Fibroblast of lung (primary cell): ENCODE results near the gene C1QTNF7. TPM values are rescaled to one million over a fixed set of nuclear protein-coding genes. Genes with fewer than 3 reads are reported as not detected.

Source experiments
- DNase-seq, 2 donors: peaks; one replicate each; pipeline versions ENCODE4 v3.0.0 to v3.0.0-alpha.2; 2010; ENCODE audit warnings: low read depth in 2 of 2
- H2AFZ ChIP-seq: 2 replicates; pipeline ENCODE4 v1.5.1; 2012; ENCODE audit warnings: low read length, control low read depth, inconsistent platforms
- H3K27ac ChIP-seq: 2 replicates; pipeline ENCODE4 v1.5.1; 2011; ENCODE audit warnings: low read length, control low read depth; ENCODE audit not compliant: insufficient read depth
- H3K27me3 ChIP-seq: 2 replicates; pipeline ENCODE4 v1.5.1; 2011; ENCODE audit warnings: mild to moderate bottlenecking, low read length; ENCODE audit not compliant: control insufficient read depth, insufficient read depth
- H3K36me3 ChIP-seq: 2 replicates; pipeline ENCODE4 v1.5.1; 2011; ENCODE audit warnings: low read length; ENCODE audit not compliant: control insufficient read depth, insufficient read depth
- H3K4me1 ChIP-seq: 2 replicates; pipeline ENCODE4 v1.5.1; 2011; ENCODE audit warnings: low read length; ENCODE audit not compliant: control insufficient read depth, insufficient read depth; ENCODE audit errors: extremely low read depth
- H3K4me2 ChIP-seq: 2 replicates; pipeline ENCODE4 v1.5.1; 2011; ENCODE audit warnings: low read length, control low read depth; ENCODE audit not compliant: insufficient read depth; ENCODE audit errors: extremely low read depth
- H3K4me3 ChIP-seq, 4 experiments: fragments of 200-600 bp in 1 of 4; sonication (generic) in 1 of 4; replicated peaks in 1 of 4; 2 replicates each; pipeline ENCODE4 v1.5.1; 2011 to 2016; ENCODE audit warnings: low read length in 4 of 4, low read depth in 3 of 4, mild to moderate bottlenecking in 3 of 4, control low read depth in 2 of 4, inconsistent platforms in 1 of 4, mixed read lengths in 1 of 4; ENCODE audit not compliant: insufficient read depth in 1 of 4; ENCODE audit errors: control extremely low read depth in 1 of 4
- H3K79me2 ChIP-seq: 2 replicates; pipeline ENCODE4 v1.5.1; 2012; ENCODE audit warnings: mild to moderate bottlenecking, low read length, inconsistent platforms; ENCODE audit not compliant: control insufficient read depth, insufficient read depth
- H3K9ac ChIP-seq: 2 replicates; pipeline ENCODE4 v1.5.1; 2011; ENCODE audit warnings: mild to moderate bottlenecking, low read length, control low read depth; ENCODE audit not compliant: insufficient read depth
- H3K9me3 ChIP-seq: 2 replicates; pipeline ENCODE4 v1.5.1; 2012; ENCODE audit warnings: low read depth, low read length; ENCODE audit not compliant: control insufficient read depth, insufficient read depth
- H4K20me1 ChIP-seq: 2 replicates; pipeline ENCODE4 v1.5.1; 2011; ENCODE audit warnings: low read length; ENCODE audit not compliant: control insufficient read depth, insufficient read depth; ENCODE audit errors: extremely low read depth
- EZH2 ChIP-seq: IDR thresholded peaks from 2 replicates; pipeline ENCODE4 v1.5.1; 2012; ENCODE audit warnings: low read length, control low read depth, mild to moderate bottlenecking; ENCODE audit errors: missing control alignments
- polyA plus RNA-seq, 2 donors: library from polyadenylated mRNA; depleted of rRNA in 1 of 2; stranded (reverse) in 1 of 2; unstranded in 1 of 2; fragments of >200 nt; gene quantifications; 2 replicates each; pipeline ENCODE4 v1.2.1, GENCODE V29; 2011 to 2012; ENCODE audit warnings: missing spikeins in 1 of 2
- total RNA-seq: library from RNA; depleted of rRNA; stranded (reverse); fragments of >200 nt; gene quantifications from 2 replicates; pipeline ENCODE4 v1.2.1, GENCODE V29; 2014
- TF ChIP-seq, protein P1 (sequence below), 2 donors: IDR thresholded peaks in 1 of 2; conservative IDR thresholded peaks in 1 of 2; 1 replicate in 1 of 2; 2 replicates in 1 of 2; pipeline ENCODE4 v1.5.1; 2011 to 2012; ENCODE audit warnings: low read length in 2 of 2, control low read depth in 1 of 2, inconsistent platforms in 1 of 2, low read depth in 1 of 2, mild to moderate bottlenecking in 1 of 2

C1QTNF7 gene
- total and polyA plus RNA-seq, 2 donors (not counting 1 experiment from before 2014, with no cell fraction given), result 3.0 to 4.9 TPM

DNA sequence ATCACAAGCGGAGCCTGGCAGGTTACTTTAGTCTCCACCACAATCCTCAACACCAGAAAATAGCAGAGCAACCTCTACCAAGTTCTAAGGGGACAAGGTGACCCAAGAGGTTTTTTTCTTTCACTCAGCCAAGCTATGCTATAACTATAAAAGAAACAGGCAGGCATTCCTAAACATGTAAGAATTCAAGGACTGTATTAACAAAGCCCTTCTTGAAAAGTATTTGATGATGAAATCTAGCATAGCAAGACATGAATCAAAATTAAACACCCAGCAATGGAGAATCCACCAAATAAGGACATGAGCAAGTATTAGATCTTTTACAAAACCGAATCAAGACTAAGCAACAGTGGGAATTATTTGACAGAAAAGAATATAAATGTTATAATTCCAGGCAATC is 25.7 kb upstream of the C1QTNF7 start:
- TF ChIP-seq EZH2, result no peak
- TF ChIP-seq, protein P1, sequence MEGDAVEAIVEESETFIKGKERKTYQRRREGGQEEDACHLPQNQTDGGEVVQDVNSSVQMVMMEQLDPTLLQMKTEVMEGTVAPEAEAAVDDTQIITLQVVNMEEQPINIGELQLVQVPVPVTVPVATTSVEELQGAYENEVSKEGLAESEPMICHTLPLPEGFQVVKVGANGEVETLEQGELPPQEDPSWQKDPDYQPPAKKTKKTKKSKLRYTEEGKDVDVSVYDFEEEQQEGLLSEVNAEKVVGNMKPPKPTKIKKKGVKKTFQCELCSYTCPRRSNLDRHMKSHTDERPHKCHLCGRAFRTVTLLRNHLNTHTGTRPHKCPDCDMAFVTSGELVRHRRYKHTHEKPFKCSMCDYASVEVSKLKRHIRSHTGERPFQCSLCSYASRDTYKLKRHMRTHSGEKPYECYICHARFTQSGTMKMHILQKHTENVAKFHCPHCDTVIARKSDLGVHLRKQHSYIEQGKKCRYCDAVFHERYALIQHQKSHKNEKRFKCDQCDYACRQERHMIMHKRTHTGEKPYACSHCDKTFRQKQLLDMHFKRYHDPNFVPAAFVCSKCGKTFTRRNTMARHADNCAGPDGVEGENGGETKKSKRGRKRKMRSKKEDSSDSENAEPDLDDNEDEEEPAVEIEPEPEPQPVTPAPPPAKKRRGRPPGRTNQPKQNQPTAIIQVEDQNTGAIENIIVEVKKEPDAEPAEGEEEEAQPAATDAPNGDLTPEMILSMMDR (conservative IDR thresholded peaks at IDR 0.05 in 1 of 2, IDR thresholded peaks at IDR 0.05 in 1 of 2; ENCODE audit: low read depth in 1 of 2, low read length in 2 of 2), result no peak
- peaks cover 11% of the 10 kb centered on the region for H3K4me1 ChIP-seq
- H3K36me3 ChIP-seq, result no peaks in the 10 kb centered on the region
- H3K27ac ChIP-seq, result peak overlapping the region; percentile 40
- H3K27me3 ChIP-seq, result no peaks in the 10 kb centered on the region
- H3K9me3 ChIP-seq, result no peaks in the 10 kb centered on the region
- H4K20me1 ChIP-seq, result no peaks in the 10 kb centered on the region
- H3K9ac ChIP-seq, result no peak overlapping the region
- no peaks in the 10 kb centered on the region for H3K79me2 ChIP-seq
- no peak overlapping the region for H2AFZ ChIP-seq
- no peak overlapping the region for H3K4me3 ChIP-seq
- DNase-seq, result peak; percentile 56 to 81
- peak overlapping the region; percentile 38 for H3K4me2 ChIP-seq

DNA sequence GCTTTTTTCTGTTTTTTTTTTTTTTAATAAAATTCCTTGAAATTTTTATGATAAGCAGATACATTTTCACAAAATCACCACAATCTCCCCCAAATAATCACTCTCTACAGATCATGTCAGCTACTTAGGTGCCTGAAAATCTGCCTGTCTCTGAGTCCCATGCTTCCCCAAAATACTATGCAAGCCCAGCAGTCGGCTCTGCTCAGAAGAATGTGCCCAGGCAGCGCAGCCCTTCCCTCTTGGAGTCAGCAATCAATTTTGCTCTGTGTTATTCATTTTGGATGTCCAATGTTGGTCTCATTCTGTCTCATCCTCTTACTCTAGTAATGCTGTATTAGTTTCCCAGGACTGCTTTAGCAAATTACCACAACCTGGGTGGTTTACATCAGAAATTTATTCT is 24.9 kb upstream of the C1QTNF7 start:
- Histone ChIP-seq H3K4me3 (no peak overlapping the region), H3K9me3 (no peaks in the 10 kb centered on the region), H3K4me1 (peaks cover 11% of the 10 kb centered on the region), H3K36me3 (no peaks in the 10 kb centered on the region), H3K27me3 (no peaks in the 10 kb centered on the region), H3K79me2 (no peaks in the 10 kb centered on the region), H3K9ac (no peak overlapping the region), H2AFZ (no peak overlapping the region), H4K20me1 (no peaks in the 10 kb centered on the region), H3K27ac (no peak overlapping the region), H3K4me2 (no peak overlapping the region)
- TF ChIP-seq, protein P1 (conservative IDR thresholded peaks at IDR 0.05 in 1 of 2, IDR thresholded peaks at IDR 0.05 in 1 of 2; ENCODE audit: low read depth in 1 of 2, low read length in 2 of 2), result no peak
- TF ChIP-seq EZH2, result no peak
- DNase-seq, result no peak

DNA sequence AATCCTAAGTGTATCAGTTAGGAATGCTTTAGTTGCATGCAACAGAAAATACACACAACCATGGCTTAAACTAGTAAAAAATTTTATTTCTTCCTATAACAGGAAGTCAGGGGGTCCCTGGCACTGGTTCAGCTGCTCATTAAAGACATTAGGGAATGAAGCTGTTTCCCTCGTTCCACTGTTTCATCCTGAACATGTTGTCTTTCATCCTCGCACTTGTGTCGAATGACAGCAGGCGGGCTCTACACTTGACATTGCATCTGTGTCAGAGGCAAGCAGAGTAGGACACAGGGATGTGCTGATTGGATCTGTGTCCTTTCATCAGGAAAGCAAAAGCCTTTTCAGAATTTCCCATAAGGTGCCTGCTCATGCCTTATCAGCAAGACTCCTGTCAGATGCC is 22.8 kb upstream of the C1QTNF7 start:
- no peak for DNase-seq
- no peak overlapping the region for H3K4me3 ChIP-seq
- no peaks in the 10 kb centered on the region for H3K36me3 ChIP-seq
- no peak overlapping the region for H3K4me2 ChIP-seq
- TF ChIP-seq, protein P1 (conservative IDR thresholded peaks at IDR 0.05 in 1 of 2, IDR thresholded peaks at IDR 0.05 in 1 of 2; ENCODE audit: low read depth in 1 of 2, low read length in 2 of 2), result no peak
- no peak for TF ChIP-seq EZH2
- H3K9ac ChIP-seq, result no peak overlapping the region
- no peak overlapping the region for H3K27ac ChIP-seq
- H2AFZ ChIP-seq, result no peak overlapping the region
- H3K79me2 ChIP-seq, result no peaks in the 10 kb centered on the region
- peaks cover 11% of the 10 kb centered on the region for H3K4me1 ChIP-seq
- no peaks in the 10 kb centered on the region for H3K9me3 ChIP-seq
- no peaks in the 10 kb centered on the region for H4K20me1 ChIP-seq
- no peaks in the 10 kb centered on the region for H3K27me3 ChIP-seq
